ENCODE data around the gene AMIGO1. TPM values are rescaled to one million over a fixed set of nuclear protein-coding genes. Genes with fewer than 3 reads are reported as not detected.
A peak's percentile ranks its signal among the peaks of the same experiment; 100 is the strongest.

AMIGO1 gene
- polyA plus RNA-seq, 1 donor: 2.0 TPM

DNA sequence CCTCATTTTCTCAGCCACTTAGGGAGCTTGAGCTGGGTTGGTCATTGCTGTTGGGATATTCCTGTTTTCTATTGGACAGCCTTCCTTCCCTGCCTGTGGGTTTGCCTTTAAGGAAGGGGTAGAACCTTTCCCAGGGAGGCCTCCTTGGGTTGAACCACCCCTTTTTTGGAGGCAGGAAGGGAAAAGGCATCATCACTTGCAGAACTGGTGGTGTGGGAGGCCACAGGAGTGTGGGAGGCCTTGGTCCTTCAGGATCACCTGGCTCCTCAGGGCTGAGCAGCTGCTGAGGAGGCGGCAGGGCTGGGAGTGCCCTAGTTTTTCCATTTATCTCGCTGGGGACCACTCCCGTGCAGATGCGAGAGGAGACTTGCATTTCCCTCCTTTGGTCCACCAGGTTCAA lies 16.3 kb downstream of the AMIGO1 start:
- H3K9me3 ChIP-seq (ENCODE audit: control insufficient read depth, low read depth, low read length): no peaks in the 10 kb centered on the region
- peaks cover 57% of the 10 kb centered on the region for H3K36me3 ChIP-seq (ENCODE audit: control insufficient read depth, insufficient read depth, low read length)
- H3K4me3 ChIP-seq (ENCODE audit: low read length): no peak overlapping the region
- peaks cover 13% of the 10 kb centered on the region for H3K4me1 ChIP-seq (ENCODE audit: control insufficient read depth, insufficient read depth, low read length)
- no peak for DNase-seq
- no CpG with 5 or more reads among the region's 4 CpGs for WGBS (ENCODE audit: insufficient coverage, low lambda C conversion rate)
- H3K27ac ChIP-seq (ENCODE audit: low read length): no peak overlapping the region
- no peaks in the 10 kb centered on the region for H3K27me3 ChIP-seq (ENCODE audit: control insufficient read depth, insufficient read depth, low read length)

DNA sequence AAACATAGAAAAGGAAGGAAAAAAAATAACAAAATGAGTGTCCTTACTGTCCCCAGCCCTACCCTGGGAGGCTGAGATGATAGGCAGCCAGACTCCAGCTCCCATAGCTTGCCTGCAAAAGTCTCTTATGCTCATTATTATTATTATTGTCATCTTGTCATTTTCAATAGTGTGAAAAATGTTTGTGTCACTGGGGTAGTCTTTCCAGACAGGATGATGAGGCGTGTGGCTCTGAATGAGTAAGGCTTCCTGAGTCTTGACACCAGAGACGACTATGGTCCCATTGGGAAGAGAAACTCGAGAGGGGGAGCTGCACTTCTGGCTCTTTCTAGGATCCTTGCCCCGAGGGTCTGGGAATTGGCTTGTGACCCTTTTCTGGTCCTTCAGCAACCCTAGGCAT lies 16.7 kb downstream of the AMIGO1 start:
- WGBS (ENCODE audit: insufficient coverage, low lambda C conversion rate): no CpG with 5 or more reads among the region's 4 CpGs
- no peak overlapping the region for H3K4me3 ChIP-seq (ENCODE audit: low read length)
- peaks cover 57% of the 10 kb centered on the region for H3K36me3 ChIP-seq (ENCODE audit: control insufficient read depth, insufficient read depth, low read length)
- no peak for DNase-seq
- peaks cover 12% of the 10 kb centered on the region for H3K4me1 ChIP-seq (ENCODE audit: control insufficient read depth, insufficient read depth, low read length)
- no peaks in the 10 kb centered on the region for H3K9me3 ChIP-seq (ENCODE audit: control insufficient read depth, low read depth, low read length)
- H3K27me3 ChIP-seq (ENCODE audit: control insufficient read depth, insufficient read depth, low read length): no peaks in the 10 kb centered on the region
- no peak overlapping the region for H3K27ac ChIP-seq (ENCODE audit: low read length)

DNA sequence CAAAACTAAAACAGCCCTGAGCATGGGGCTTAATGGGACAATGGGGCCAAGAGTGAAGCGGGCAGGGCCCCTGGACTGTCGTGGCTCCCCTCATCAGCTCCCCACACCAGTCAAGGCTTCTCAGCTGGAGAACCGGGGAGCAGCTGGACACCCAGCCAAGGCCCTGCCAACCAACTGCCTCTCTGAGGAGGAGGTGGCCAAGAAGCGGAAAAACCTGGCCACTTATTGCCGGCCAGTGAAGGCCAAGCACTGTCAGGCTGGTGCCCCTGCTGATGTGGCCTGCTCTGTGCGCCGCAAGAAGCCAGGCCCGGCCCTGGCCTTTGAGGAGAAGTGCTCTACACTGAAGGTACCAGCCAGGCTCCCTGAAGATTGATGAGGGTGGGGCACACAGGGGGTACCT lies 18.2 kb downstream of the AMIGO1 start:
- Histone ChIP-seq H3K9me3 (ENCODE audit: control insufficient read depth, low read depth, low read length) (no peaks in the 10 kb centered on the region), H3K27ac (ENCODE audit: low read length) (no peak overlapping the region), H3K27me3 (ENCODE audit: control insufficient read depth, insufficient read depth, low read length) (no peaks in the 10 kb centered on the region), H3K4me1 (ENCODE audit: control insufficient read depth, insufficient read depth, low read length) (peaks cover 12% of the 10 kb centered on the region), H3K36me3 (ENCODE audit: control insufficient read depth, insufficient read depth, low read length) (peaks cover 51% of the 10 kb centered on the region), H3K4me3 (ENCODE audit: low read length) (no peak overlapping the region)
- DNase-seq: no peak
- no CpG with 5 or more reads among the region's 8 CpGs for WGBS (ENCODE audit: insufficient coverage, low lambda C conversion rate)

DNA sequence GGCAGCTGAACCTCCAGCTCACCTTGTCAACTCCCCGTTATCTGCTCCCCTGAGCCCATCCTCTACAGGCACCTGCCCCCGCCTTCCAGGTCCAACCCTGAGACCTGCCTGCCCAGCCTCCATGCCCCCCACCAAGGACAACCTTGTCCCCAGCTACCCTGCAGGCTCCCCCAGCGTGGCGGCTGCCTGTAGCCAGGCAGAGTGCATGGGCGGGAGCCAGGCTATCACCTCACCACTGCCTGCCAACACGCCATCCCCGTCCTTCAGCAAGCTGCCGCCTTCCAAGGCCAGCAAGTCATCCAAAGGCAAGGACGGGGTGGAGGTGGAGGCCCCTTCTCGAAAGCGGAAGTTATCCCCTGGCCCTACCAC lies 18.6 kb downstream of the AMIGO1 start:
- Histone ChIP-seq H3K27me3 (ENCODE audit: control insufficient read depth, insufficient read depth, low read length) (no peaks in the 10 kb centered on the region), H3K36me3 (ENCODE audit: control insufficient read depth, insufficient read depth, low read length) (peaks cover 49% of the 10 kb centered on the region)

DNA sequence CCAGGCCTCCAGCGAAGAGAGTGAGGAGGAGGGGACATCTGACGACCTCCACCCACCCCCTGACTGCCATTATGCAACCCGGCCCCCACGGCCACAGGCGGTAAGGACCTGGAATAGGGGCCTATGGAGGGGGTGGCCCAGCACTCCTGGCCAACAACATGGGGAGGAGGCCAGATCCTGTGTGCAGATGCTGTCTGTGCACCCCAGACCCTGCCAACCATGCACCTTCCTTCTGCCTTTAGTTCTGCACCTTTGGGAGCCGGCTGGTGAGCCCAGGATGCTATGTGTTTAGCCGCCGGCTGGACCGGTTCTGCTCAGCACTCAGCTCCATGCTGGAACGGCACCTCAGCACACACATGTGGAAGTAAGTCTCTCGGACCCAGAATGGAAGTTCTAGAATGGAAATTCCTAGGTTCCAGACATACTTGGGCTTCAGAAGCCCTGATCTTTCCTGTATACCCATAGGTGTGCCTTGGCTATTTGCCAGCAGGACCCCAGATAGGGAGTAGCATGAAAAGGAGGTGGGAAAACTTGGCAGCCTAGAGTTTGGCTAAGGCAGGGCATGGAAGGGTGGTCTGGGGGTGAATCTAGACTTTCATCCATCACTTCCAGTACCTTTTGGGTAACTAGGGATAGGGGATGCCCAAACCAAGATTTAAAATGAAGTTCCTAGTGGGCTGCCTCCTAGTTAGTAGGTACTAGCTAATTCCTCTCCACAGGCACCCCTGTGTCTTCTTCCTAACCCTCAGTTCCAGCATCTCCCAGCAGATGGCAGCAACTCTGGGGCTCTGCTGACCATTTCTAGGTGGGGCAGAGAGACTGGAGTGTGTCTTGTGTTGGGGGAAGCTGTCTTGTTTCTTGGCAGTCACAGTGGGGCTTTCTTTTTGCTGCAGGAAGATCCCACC lies 19.2 kb downstream of the AMIGO1 start:
- peak in 1 of 2 donors; percentile 38 for DNase-seq
- no peak overlapping the region for H3K4me3 ChIP-seq (ENCODE audit: low read length)
- H3K4me1 ChIP-seq (ENCODE audit: control insufficient read depth, insufficient read depth, low read length): peaks cover 12% of the 10 kb centered on the region
- no peak overlapping the region for H3K27ac ChIP-seq (ENCODE audit: low read length)
- WGBS (ENCODE audit: insufficient coverage, low lambda C conversion rate): no CpG with 5 or more reads among the region's 11 CpGs
- no peaks in the 10 kb centered on the region for H3K9me3 ChIP-seq (ENCODE audit: control insufficient read depth, low read depth, low read length)
- H3K36me3 ChIP-seq (ENCODE audit: control insufficient read depth, insufficient read depth, low read length): peaks cover 46% of the 10 kb centered on the region
- no peaks in the 10 kb centered on the region for H3K27me3 ChIP-seq (ENCODE audit: control insufficient read depth, insufficient read depth, low read length)

More for the DNA sequence above, 18.6 kb downstream of the AMIGO1 start:
- H3K4me3 ChIP-seq (ENCODE audit: low read length): no peak overlapping the region
- H3K4me1 ChIP-seq (ENCODE audit: control insufficient read depth, insufficient read depth, low read length): peaks cover 12% of the 10 kb centered on the region
- WGBS (ENCODE audit: insufficient coverage, low lambda C conversion rate): no CpG with 5 or more reads among the region's 11 CpGs
- H3K9me3 ChIP-seq (ENCODE audit: control insufficient read depth, low read depth, low read length): no peaks in the 10 kb centered on the region
- H3K27ac ChIP-seq (ENCODE audit: low read length): no peak overlapping the region
- DNase-seq: no peak

DNA sequence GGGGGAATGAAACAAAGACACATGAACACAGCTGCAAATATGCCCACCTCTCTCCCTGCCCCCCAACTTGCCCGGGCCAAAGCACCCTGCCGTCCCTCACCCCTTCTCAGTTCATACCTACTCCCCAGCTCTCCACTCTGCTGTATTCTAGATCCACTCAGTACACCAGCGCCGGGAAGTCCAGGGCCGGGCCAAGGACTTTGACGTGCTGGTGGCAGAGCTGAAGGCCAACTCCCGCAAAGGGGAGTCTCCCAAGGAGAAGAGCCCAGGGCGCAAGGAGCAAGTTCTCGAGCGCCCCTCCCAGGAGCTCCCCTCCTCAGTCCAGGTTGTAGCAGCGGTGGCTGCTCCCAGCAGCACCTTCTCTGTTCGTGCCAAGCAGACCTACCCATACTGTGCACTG lies 20.8 kb downstream of the AMIGO1 start:
- Histone ChIP-seq H3K4me3 (ENCODE audit: low read length) (no peak overlapping the region), H3K36me3 (ENCODE audit: control insufficient read depth, insufficient read depth, low read length) (peaks cover 46% of the 10 kb centered on the region), H3K27ac (ENCODE audit: low read length) (no peak overlapping the region), H3K27me3 (ENCODE audit: control insufficient read depth, insufficient read depth, low read length) (no peaks in the 10 kb centered on the region), H3K9me3 (ENCODE audit: control insufficient read depth, low read depth, low read length) (peaks cover 3% of the 10 kb centered on the region), H3K4me1 (ENCODE audit: control insufficient read depth, insufficient read depth, low read length) (peaks cover 13% of the 10 kb centered on the region)
- no CpG with 5 or more reads among the region's 12 CpGs for WGBS (ENCODE audit: insufficient coverage, low lambda C conversion rate)
- no peak for DNase-seq

DNA sequence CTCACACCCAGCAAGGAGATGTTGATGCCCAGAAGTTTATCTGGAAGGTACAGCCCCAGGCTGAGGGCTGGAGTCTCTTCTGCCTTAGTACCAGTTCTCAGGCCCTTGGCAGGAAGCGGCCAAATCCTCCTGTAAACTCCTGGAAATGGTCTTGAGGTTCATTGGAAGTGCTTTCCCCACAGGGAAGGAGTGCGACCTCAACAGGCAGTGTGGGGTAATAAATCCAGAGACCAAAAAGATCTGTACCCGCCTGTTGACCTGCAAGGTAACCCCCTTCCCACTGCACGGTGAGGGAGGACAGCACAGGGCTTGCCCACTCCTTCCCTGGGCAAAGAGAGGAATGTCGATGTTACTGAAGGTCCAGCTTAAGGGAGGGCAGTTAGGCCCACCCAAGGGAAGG lies 21.3 kb downstream of the AMIGO1 start:
- peaks cover 46% of the 10 kb centered on the region for H3K36me3 ChIP-seq (ENCODE audit: control insufficient read depth, insufficient read depth, low read length)
- H3K9me3 ChIP-seq (ENCODE audit: control insufficient read depth, low read depth, low read length): peaks cover 3% of the 10 kb centered on the region
- no peak overlapping the region for H3K4me3 ChIP-seq (ENCODE audit: low read length)
- no peak overlapping the region for H3K27ac ChIP-seq (ENCODE audit: low read length)
- no peak for DNase-seq
- peaks cover 10% of the 10 kb centered on the region for H3K4me1 ChIP-seq (ENCODE audit: control insufficient read depth, insufficient read depth, low read length)
- no CpG with 5 or more reads among the region's 5 CpGs for WGBS (ENCODE audit: insufficient coverage, low lambda C conversion rate)
- H3K27me3 ChIP-seq (ENCODE audit: control insufficient read depth, insufficient read depth, low read length): no peaks in the 10 kb centered on the region

DNA sequence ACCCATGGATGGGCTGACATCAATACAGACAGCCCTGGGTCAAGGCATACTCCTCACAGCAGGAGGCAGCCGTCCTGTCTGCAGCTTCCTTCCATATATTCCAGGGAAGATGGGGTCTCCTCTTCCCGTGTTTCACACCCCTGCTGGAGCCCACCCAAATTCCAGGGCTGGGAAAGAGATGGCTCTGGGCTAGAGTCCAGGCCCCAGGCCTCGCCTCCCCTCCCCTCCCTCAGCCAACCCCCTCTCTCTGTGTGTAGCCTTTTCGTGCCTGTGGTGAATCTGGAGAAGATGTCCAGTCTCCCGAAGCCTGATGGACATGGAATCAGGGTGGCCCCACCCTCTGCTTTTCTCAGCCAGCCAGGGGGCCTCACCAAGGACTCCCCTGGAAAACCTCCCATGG lies 22.3 kb downstream of the AMIGO1 start:
- H3K27ac ChIP-seq (ENCODE audit: low read length): no peak overlapping the region
- peaks cover 3% of the 10 kb centered on the region for H3K9me3 ChIP-seq (ENCODE audit: control insufficient read depth, low read depth, low read length)
- WGBS (ENCODE audit: insufficient coverage, low lambda C conversion rate): no CpG with 5 or more reads among the region's 5 CpGs
- no peak for DNase-seq
- peaks cover 12% of the 10 kb centered on the region for H3K4me1 ChIP-seq (ENCODE audit: control insufficient read depth, insufficient read depth, low read length)
- H3K36me3 ChIP-seq (ENCODE audit: control insufficient read depth, insufficient read depth, low read length): peaks cover 46% of the 10 kb centered on the region
- H3K4me3 ChIP-seq (ENCODE audit: low read length): no peak overlapping the region
- peaks cover 7% of the 10 kb centered on the region for H3K27me3 ChIP-seq (ENCODE audit: control insufficient read depth, insufficient read depth, low read length)

DNA sequence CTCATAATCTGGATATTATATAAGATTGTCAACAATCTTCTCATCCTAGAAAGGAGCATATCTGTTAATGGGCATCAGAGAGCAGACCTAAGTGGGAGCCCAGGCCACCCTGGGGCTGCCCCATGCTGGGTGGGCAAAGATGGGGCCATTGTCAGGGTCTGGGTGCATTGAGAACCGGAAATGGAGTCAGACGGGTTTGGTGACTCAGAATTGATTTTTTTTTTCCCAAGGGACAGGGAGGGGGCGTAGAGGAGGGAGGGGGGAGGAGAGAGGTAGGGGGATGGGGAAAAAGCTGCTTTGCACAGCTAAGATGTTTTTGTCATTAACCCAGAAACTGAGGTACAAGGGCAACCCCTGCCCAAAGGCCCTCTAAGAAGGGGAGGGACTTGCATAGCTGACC lies 24.5 kb downstream of the AMIGO1 start:
- DNase-seq: no peak
- Histone ChIP-seq H3K4me3 (ENCODE audit: low read length) (peak overlapping the region; percentile 77), H3K9me3 (ENCODE audit: control insufficient read depth, low read depth, low read length) (peaks cover 3% of the 10 kb centered on the region), H3K36me3 (ENCODE audit: control insufficient read depth, insufficient read depth, low read length) (peaks cover 29% of the 10 kb centered on the region), H3K27me3 (ENCODE audit: control insufficient read depth, insufficient read depth, low read length) (peaks cover 26% of the 10 kb centered on the region), H3K27ac (ENCODE audit: low read length) (no peak overlapping the region), H3K4me1 (ENCODE audit: control insufficient read depth, insufficient read depth, low read length) (peaks cover 12% of the 10 kb centered on the region)
- WGBS (ENCODE audit: insufficient coverage, low lambda C conversion rate): no CpG with 5 or more reads among the region's 3 CpGs

DNA sequence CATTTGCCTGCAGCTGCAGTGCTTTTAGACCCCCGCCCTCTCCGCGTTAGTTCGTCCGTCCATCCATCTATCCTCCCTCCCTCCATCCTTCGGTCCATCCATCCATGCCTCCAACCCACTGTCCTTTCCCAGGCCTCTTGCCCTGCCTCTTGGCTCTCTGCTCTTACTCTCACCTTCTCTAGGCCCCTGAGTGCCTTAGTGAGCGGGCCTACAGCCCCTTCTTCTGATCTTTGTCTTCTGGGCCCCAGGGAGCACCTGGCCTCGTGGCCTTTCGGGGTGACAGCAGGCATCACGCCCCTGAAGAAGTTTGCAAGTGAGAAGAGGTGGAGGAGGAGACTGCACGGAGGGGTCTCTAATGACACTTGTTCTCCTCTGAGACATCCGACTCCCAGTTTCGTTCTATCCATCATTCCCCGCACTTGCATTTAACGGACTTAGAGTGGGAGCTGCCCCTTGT lies 25.0 kb downstream of the AMIGO1 start:
- peaks cover 12% of the 10 kb centered on the region for H3K4me1 ChIP-seq (ENCODE audit: control insufficient read depth, insufficient read depth, low read length)
- peaks cover 3% of the 10 kb centered on the region for H3K9me3 ChIP-seq (ENCODE audit: control insufficient read depth, low read depth, low read length)
- 0% methylated on average over 6 of the region's 15 CpGs for WGBS (ENCODE audit: insufficient coverage, low lambda C conversion rate)
- peaks cover 30% of the 10 kb centered on the region for H3K27me3 ChIP-seq (ENCODE audit: control insufficient read depth, insufficient read depth, low read length)
- H3K4me3 ChIP-seq (ENCODE audit: low read length): peak overlapping the region; percentile 77
- H3K27ac ChIP-seq (ENCODE audit: low read length): no peak overlapping the region
- peaks cover 28% of the 10 kb centered on the region for H3K36me3 ChIP-seq (ENCODE audit: control insufficient read depth, insufficient read depth, low read length)
- DNase-seq: no peak

All from large intestine (tissue), 3 donors.